Amniotic stem cell (primary cell): Measurements from ENCODE around the gene ABCC3.
A peak's percentile ranks its signal among the peaks of the same experiment; 100 is the strongest.

Experiments used
- DNase-seq: peaks from one replicate; lab custom pipeline; 2025; lab: John Stamatoyannopoulos, UW

The ABCC3 gene

DNA sequence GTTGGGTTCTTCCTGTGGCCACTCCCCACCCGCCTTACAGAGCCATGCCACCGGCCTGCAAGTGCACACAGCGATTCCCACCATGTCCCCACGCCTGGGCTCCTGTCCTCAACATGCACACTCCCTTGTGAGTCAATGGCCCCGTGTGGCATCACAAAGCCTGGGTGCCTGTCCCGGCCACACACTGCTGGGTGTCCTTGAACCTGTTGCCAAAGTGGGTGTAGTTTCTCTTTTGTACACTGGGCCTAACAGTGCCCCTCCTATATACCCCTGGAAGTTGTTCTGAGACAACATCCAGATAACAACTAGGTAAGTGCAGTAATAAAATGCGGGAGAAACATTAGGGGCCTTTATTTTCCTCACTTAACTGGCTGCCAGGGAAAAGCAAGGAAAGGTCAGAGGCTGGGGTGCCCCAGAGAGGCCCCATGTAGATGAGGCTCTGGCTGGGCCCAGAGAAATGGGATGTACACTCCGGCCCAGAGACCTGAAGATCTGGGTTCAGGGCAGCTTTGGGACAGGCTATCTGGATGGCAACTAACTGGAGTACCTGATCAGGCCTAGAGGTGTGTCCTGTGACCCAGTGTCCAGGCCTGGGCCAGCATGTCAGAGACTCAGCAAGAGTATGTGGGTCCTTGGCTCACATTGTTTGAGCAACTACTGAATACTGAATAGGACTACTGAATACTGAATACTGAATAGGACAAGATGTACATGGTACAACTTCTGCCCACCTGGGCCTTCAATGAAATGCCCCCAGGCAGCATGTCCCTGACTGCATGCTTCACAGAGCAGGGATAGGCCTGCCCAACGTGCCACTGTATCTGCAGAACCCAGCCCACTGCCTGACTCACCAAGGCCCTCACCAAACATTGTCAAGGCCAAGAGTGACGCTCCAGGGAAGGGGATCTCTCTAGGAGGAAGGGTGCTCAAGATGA is 8.3 kb downstream of the ABCC3 start:
- no peak for DNase-seq

DNA sequence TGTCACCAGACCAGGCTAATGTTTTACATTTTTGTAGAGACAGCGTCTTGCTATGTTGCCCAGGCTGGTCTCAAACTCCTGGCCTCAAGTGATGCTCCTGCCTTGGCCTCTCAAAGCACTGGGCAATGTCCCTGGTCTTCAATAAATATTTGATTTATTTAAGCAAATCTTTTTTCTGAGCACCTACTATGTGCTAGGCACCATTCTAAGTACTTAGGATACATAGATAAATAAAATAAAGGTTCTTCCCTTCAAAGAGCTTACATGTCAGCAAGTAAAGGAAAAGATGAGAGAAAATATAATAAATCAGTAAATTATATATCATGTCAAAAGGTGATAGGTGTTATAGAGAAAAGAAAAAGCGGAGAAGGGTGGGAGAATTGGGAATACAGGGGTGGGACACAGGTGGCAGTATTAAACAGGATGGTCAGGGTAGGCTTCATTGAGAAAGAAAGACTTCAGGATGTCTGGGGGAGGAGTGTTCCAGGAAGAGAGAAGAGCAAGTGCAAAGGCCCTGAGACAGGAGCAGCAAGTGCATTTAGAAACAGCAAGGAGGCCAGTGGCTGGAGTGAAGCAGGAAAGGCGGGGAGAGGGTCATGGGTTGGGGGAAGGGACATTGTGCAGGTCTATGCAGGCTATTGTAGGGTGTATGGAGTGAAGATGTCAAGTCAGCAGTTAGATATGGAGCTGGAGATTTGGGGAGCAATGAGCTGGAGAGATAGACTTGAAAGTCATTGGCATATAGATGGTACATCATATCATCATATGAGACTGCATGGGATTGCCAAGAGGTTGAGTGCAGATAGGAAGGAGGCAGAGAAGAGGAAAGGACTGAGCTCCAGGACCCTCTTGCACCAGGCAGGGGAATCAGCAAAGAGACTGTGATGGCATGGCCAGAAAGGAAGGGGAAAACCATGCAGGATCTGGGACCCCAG is 11.3 kb downstream of the ABCC3 start:
- DNase-seq, result no peak

DNA sequence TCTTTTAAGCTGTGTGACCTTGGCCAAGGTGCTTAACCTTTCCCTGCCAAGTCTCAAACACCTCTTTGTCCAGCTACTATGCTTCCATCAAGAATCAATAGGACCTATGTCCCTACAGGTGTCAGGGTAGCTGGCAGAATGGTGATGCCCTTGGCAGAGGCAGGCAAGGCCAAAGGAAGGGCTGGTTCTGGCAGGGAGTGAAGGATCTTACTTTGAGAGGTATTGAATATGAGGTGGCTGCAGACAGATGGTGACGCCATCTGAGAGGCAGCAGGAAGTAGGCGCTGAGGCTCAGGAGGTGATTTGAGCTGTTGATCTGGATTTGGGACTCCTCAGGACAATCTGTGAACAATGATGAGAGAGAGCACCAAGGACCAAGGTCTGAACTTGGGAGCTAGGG is 12.5 kb downstream of the ABCC3 start:
- DNase-seq, result no peak

DNA sequence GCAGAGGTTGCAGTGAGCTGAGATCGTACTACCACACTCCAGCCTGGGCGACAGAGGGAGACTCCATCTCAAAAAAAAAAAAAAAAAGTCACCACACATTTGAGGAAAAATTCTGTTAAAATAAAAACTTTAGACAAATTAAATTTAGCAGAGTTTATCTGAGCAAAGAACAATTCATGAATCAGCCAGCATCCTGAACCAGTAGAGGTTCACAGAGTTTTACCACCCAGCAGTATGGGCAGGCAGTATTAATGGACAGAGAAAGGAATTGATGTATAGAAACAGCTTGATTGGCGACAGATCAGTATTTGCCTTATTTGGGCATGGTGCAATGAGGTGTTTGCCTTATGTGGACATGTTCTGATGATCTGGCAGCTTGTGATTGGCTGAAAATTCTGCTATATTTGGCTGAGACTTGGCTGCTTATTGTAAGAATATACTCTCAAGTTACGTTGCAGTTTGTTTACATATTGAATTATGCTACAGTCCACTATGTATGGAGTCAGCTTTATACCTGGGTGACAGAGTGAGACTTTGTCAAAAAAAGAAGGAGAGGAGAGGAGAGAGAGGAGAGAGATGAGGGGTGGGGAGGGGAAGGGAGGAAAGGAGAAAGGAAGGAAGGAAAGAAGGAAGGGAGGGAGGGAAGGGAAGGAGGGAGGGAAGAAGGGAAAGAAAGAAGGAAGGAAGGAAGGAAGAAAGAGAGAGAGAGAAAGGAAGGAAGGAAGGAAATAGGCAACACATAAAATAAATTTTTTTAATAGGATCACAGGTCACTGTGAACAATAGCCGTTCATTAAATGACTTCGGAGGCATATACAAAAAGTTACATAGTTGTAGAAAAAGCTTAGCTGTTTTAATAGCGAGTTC is 14.6 kb downstream of the ABCC3 start:
- no peak for DNase-seq

DNA sequence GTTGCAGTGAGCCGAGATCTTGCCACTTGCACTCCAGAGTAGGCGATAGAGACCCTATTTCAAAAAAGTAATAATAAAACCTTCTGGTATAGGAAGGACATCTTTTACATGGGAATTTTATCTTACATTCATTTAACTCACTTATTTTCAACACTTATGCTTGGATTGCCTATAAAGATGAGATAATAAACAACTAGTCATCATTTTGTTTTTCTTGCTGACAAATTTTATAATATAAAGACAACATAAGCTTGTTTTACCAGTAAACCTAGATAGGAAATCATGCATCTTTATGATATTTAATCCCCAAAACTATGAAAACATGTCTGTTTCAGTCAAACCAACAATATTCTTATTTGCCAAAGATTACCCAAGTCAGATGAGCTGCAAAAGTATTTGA is 17.0 kb downstream of the ABCC3 start:
- no peak for DNase-seq

DNA sequence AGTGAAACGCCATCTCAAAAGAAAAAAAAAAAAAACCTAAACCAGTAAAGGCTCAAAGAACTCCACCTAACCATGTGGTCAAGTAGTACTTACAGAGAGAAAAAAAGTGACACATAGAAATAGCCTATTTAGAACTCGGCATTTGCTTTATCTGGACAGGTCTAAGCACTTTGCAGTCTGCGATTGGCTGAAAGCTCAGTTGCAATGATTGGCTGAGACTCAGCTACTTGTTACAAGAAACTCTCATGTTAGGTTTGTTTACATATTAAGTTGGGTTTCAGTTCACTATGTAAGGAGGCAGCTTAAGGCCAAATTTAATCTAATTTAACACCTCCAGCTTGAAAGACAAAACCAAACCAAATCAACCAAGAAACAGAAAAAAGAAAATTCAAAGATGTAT is 19.1 kb downstream of the ABCC3 start:
- no peak for DNase-seq

DNA sequence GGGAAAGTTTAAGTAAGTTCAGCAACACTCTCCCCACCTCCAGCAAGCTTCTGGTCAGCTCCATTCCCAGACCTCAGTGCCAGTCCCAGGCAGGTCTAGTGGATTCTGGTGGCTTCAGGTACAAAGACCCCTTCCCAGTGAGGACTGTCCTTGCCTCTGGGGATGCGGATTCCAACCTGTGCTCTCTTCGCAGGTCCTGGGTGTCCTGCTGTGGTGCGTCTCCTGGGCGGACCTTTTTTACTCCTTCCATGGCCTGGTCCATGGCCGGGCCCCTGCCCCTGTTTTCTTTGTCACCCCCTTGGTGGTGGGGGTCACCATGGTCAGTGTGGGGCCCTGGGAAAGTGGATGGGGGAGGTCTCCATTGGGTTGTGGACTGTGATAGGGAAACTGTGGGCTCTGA is 21.8 kb downstream of the ABCC3 start:
- DNase-seq, result no peak

DNA sequence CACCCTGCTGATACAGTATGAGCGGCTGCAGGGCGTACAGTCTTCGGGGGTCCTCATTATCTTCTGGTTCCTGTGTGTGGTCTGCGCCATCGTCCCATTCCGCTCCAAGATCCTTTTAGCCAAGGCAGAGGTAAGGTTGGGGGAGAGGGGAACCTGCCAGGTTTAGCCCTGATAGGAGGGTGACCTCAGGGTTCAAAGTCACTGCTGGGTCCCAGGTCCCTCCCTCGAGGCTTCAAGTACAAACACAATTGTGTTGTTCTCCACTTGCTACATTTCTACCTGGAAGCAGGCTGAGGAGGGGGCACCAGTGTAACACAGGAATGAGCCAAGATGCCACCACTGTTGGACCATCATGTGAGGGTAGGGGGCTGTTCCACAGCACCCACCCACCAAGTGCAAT is 22.4 kb downstream of the ABCC3 start:
- DNase-seq, result no peak

DNA sequence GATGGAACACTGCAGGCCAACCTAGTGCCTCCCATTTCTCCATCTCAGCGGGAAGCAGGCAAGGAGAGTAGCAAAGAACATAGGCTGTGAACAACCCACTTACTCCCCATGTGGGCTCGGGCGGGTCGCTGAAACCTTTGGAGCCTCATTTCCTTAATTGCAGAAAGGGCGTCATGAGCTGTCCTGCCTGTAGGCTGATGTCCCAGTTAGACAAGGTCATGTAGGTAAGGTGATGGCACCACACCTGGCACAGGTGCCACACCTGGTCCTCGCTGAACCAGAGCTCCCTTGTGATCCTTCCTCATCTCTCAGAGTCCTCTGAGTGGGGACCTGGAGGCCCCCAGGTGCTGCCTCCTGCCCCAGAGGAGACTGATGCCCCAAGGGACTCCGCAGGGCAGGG is 22.9 kb downstream of the ABCC3 start:
- no peak for DNase-seq

DNA sequence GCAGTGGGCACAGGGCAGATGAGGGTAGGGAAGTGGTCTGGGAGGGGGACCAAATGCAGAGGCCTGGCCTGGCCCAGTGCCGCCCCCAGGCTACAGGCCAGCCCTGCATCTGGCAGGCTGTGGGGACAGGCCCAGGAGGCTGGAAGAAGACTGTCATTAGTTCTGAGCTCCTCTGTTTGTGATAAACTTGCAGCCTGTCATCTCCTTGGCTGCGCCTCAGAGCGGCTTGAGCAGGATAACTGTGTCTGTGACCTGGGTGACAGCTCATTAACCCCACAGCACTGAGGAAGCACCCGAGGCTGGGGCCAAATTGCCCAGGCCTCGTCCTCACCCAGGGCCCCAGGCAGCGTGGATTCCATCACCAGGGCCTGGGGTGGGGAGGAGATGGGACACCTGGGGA is 23.9 kb downstream of the ABCC3 start:
- DNase-seq, result no peak

DNA sequence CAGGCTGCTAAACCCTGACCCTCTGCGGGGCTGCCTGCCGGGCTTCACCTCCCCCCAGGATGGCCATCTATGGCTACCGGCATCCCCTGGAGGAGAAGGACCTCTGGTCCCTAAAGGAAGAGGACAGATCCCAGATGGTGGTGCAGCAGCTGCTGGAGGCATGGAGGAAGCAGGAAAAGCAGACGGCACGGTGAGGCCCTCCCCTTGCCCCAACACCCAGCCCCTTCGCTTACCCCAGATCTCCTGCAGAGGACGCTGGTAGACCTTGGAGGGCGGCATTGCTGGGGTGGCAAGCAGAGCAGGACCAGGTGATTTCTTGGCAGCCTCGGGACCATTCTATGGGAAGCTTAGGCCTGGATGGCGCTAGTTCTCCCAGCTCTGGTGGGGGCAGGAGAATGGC is 24.5 kb downstream of the ABCC3 start:
- DNase-seq, result no peak

DNA sequence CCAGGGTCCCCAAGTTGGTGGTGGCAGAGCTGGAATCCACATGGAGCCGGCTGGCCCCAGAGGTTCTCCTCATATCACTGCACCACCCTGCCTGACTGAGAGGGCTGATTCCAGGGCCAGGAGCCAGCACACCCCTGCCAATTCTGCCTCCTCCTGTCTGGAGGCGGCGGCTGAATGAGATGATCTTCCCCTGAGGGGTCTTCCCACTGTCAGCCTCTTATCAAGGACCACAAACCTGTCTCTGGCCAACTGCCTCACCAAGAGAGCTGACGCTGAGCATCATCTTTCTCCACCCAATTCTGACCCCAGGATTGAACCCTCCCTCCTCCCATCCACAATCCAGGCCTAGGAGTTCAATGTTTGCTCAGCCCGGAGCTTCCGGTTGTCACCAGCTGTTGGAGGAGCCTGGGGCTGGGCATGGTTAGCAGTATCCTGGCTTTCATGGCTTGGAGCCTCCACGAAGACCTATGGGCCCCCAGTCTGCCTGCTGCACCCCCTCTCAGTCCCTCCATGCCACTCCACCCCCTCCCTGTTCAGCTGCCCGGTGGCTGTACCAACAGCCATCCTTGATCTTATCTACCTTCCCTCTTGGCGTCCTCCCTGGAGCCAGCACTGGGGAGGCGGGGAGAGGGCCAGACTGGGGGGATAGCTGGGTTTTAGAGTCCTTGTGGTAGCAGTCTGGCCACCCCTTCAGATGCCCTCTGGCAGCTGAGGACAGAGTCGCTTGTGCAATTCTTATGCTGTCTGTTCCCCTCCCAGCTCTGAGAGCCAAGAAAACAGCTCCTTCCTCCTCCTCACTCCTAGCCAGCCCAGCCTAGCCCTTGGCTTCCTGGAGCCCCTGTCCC is 25.6 kb downstream of the ABCC3 start:
- DNase-seq, result no peak

DNA sequence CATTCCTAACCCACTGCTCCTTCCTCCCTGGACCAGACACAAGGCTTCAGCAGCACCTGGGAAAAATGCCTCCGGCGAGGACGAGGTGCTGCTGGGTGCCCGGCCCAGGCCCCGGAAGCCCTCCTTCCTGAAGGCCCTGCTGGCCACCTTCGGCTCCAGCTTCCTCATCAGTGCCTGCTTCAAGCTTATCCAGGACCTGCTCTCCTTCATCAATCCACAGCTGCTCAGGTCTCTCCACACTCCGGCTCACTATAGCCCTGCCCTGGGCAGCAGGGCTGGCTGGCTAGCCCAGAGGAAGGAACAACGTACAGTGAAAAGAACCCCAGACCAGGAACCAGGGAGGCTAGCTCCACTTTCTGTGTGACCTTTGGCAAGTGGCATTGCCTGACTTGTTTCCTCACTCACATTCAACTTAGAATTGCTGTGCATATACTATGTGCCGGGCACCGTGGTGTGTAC is 26.2 kb downstream of the ABCC3 start:
- no peak for DNase-seq

DNA sequence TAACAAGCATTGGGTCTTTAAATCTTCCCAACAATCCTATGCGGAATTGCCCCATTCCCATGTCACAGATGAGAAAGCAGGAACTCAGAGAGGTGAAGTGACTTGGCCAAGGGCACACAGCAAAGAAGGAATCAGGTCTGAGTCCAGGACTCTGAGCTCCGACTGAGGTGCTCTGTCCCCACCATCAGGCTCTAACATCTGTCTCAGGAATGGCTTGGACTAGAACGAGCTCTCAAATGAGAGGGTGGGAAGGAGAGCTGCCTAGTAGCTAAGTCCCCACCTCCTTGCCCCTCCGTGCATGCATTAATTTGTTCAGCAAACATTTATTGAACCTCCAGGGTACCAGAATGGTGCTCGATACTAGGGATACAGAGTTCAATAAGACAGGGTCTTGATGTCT is 26.7 kb downstream of the ABCC3 start:
- DNase-seq, result no peak

DNA sequence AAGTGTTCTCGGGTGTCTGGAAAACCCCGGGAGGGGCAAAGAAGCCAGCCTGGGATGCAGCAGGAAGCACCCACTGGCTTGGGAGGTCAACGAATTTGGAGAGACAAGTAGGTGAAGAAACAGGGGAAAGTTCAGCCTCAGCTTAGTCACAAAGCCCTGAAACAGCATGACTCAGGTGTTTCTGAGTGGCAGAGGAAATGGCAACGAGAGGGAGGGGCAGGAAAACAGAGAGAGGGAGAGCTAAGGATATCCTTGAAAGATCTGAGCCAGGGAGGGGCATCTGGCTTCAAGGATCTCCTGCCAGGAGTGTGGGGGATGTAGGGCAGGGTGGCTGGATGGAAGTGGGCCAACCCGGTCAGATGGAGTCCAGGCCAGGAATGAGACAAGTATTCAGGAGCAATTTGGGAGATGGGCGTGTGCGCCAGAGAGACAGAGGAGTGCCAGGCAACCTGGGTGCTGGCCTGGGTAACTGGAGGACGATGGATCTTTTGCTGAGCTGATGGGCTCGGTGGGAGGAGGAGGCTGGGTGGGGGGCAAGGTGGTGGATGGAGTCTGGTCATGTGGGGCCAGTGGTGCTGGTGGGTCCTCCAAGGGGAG is 27.2 kb downstream of the ABCC3 start:
- peak; percentile 68 for DNase-seq

DNA sequence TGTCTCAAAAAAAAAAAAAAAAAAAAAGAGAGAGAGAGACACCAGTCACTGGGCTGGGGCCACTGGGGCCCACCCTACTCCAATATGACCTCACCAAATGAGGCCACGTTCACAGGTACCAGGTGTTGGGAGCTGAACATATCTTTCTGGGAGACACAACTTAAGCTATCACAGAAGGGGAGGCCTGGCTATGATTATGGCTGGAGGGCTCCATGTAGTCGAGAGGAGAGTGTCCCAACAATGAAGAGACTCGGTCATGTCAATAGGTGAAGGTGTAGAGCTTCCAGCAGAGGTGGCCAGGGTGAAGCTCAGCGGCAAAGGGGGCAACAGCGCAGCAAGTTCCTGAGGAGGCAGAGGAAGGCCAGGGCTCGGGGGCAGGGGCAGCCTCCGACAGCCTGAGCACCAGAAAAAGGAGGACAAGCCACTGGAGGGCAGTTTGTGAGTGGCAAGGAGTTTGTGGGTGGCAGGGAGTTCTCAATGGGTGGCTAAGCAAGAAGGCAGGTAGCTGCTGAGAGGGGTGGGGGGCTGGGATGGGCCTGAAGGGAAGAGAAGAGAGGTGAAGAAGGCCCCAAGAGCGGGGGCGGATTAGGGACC is 28.0 kb downstream of the ABCC3 start:
- no peak for DNase-seq

DNA sequence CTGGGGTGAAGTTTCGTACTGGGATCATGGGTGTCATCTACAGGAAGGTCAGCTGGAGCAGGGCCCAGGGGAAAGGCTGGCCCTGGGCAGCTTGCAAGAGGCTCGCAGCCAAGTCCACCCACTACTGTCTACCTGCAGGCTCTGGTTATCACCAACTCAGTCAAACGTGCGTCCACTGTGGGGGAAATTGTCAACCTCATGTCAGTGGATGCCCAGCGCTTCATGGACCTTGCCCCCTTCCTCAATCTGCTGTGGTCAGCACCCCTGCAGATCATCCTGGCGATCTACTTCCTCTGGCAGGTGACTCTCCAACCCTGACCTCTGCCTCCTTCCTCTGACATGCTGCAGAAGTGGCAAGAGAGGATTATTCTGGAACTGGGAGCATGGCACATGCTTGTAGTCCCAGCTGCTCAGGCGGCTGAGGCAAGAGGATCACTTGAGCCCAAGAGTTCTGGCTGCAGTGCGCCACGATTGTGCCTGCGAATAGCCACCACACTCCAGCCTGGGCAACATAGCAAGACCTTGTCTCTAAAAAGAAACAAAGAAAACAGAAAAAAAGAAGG is 29.2 kb downstream of the ABCC3 start:
- no peak for DNase-seq

DNA sequence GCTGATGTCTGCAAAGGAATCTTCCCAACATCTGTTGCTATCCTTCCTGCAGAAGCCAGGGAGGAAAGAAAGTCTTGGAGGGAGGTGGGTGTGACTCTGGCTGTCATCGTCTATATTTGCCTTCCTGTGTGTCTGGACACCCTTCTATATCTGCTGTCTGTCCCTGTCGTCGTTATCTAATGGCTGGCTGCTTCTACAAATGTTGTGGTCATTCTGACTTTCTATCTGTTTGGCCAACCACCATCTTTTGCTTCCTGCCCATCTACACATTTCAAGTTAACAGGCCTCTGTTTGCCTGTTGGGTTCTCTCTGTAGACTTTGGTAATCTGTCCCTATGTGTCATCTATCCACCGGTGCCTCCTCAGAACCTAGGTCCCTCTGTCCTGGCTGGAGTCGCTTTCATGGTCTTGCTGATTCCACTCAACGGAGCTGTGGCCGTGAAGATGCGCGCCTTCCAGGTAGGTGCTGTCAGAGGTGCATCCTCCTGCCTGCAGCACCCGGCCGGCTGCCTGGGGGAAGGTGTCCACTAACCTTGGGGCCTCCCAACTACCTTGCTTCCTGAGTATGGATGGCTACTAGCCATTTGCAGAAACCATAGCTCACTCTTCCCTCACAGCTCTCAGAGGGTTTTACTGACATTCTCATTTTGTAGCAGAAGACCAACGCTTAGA is 30.2 kb downstream of the ABCC3 start:
- no peak for DNase-seq

DNA sequence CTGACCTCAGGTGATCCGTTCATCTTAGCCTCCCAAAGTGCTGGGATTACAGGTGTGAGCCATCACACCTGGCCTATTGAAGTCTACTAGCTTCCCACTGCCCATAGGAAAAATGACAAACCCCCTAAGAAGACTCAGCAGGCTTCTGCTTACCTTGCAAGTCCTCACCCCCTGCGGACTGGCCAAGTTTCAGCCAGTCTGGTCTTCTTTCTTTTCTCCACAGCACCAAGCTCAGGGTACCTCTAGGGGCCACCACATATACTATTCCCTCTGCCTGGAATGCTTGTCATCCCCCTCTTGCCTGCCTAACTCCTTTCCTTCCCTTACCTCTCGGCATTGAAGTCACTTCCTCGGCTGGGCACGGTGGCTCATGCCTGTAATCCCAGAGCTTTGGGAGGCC is 31.2 kb downstream of the ABCC3 start:
- DNase-seq, result no peak
